Hepatocyte (in vitro differentiated cells): Measurements from ENCODE around the gene HOXD11.

Experiments
- CTCF ChIP-seq: fragments of 200-600 bp; sonication (generic); IDR thresholded peaks from 2 replicates; pipeline ENCODE4 v1.5.1; 2016; ENCODE audit warnings: antibody characterized with exemption, mild to moderate bottlenecking; ENCODE audit not compliant: poor library complexity
- EZH2 ChIP-seq: fragments of 200-600 bp; sonication (generic); IDR thresholded peaks from 2 replicates; pipeline ENCODE4 v1.6.1; 2016; ENCODE audit warnings: antibody characterized with exemption, mild to moderate bottlenecking, borderline replicate concordance

- no peak for TF ChIP-seq CTCF
- peak; percentile 61 for TF ChIP-seq EZH2
Observed at GRCh38 chr2:176071330-176072291, 35.5 kb upstream of the HOXD11 start.
